ENCODE measurements around the gene ARF1. TPM values are rescaled to one million over a fixed set of nuclear protein-coding genes. Genes with fewer than 3 reads are reported as not detected.

The ARF1 gene
- total RNA-seq, 1 experiment from 2014 or later = 144 TPM

DNA sequence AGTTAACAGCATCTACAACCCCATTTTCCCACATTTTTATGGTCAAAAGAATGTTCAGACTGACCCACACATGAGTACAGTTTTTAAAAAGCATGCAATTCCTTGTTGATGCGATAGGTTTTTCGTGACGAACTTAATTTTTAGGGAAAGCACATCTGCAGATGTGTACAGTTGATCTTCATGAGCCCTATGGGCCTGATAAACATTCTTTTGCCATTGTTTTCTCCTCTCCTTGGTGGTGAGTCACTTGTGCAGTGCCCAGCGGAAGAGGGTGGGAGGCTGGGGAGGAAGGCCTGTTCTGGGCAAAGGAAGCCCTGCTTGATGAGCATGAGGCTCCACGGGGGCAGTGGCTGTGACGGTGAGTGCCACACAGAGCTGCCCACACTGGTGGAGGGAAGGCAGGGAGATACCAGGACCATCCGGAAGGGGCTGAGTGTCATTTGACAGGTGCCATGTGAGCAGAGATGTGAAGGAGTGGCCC lies 5.3 kb downstream of the ARF1 start:
- peak; percentile 83 for DNase-seq (ENCODE audit: low read depth)

GRCh38 chr1:228088586-228089498 lies 6.3 kb downstream of the ARF1 start:
- DNase-seq (ENCODE audit: low read depth) = no peak

GRCh38 chr1:228089519-228090380 lies 7.2 kb downstream of the ARF1 start:
- DNase-seq (ENCODE audit: low read depth) = no peak

DNA sequence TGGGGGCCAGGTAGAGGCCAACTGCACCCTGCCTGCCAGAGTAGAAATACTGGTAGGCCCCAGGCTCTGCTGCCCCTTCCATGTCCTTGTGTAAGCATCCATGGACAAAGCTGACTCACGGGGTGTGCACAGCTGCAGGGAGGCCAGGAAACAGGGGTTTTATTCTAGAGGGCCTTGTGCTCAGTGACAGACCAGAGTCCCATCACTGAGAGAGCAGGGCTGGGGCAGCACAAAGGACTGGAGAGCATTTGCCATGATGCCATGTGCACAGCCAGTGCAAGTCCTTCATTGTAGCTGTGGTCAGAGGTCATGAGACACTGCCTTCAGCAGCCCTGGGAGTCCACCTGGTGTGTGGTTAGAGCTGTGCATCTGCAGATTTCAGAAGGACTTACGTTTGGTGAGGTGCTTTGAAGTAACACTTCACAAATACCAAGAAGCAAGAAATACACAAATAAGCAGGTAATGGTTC lies 8.1 kb downstream of the ARF1 start:
- no peak for DNase-seq (ENCODE audit: low read depth)

GRCh38 chr1:228091084-228091483 lies 8.6 kb downstream of the ARF1 start:
- no peak for DNase-seq (ENCODE audit: low read depth)

- no peak for DNase-seq (ENCODE audit: low read depth)
Measured at GRCh38 chr1:228092342-228093049, 10.0 kb downstream of the ARF1 start.

DNA sequence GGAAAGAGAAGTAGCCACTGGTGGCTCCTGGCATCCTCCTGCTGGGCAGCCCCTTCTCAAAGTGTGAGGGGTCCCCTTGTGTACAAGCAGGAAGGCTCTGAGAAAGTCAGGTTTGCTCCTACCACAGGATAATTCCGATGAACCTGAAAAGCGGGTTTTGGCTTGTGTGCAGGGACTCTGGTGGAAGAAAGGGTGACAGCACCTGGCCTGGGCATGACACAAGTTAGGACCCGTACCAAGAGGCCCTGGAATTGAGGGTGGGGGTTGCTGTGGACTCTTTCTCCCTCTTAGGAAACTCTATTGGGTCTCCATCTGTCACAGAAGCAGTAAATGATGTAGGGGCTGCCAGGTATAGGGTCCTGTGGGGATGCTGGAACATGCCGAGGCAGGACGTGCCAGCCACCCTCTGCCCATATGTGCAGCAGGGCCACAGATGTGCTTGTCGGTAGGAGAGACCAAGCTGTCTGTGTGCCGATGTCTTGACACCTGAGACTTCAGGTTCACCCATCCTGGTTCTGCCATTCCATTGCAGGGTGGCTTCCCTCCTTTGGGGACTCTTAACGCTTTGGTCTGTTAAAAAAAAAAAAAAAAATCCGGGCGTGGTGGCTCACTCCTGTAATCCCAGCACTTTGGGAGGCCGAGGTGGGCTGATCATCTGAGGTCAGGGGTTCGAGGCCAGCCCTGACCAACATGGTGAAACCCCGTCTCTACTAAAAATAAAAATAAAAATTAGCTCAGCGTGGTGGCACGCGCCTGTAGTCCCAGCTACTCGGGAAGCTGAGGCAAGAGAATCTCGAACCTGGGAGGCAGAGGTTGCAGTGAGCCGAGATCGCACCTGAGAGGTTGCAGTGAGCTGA lies 10.8 kb downstream of the ARF1 start:
- no peak for DNase-seq (ENCODE audit: low read depth)

DNA sequence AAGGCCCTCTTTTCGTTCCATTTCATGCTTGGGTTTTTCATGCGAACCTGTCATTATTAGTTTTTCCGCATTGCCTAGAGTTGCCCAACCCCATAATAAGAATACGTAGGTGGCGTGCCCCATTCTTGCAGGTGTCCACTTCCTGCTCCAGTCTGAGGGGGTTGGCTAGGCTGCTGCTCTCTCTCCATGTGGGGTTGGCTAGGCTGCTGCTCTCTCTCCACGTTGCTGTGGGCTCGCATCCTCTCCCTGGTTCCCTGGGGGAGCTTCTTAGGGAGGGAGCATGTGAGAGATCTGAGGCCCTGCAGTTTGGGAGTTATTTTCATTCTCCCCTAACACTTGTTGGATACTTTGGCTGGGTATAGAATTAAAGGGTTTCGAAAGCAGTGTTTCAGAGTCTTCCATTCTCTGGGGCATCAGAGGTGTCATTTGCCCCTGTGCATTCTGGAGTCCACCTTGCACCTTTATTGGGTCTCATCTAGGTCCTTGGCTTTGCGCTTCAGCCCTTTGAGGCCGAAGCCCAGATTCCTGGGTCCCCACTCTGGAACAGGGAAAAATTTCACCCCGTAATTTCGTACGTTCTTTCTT lies 12.0 kb downstream of the ARF1 start:
- no peak for DNase-seq (ENCODE audit: low read depth)

DNA sequence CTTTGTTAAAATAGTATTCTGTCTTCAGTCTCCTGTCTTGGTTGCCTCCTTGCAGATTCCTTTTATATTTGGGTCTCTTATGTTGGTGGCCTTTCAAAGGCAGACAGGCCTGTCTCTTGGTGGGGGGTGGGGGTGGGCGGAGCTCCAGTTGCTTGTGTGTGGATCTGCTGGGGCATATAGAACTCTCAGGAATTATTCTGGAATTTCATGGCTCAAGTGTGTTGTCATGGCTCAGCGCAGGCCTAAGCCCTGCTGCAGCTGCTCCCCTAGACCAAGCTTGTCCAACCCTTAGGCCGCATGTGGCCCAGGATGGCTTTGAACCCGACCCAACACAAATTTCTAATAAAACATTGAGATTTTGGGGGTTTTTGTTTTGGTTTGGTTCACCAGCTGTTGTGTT lies 12.7 kb downstream of the ARF1 start:
- DNase-seq (ENCODE audit: low read depth) = no peak

DNA sequence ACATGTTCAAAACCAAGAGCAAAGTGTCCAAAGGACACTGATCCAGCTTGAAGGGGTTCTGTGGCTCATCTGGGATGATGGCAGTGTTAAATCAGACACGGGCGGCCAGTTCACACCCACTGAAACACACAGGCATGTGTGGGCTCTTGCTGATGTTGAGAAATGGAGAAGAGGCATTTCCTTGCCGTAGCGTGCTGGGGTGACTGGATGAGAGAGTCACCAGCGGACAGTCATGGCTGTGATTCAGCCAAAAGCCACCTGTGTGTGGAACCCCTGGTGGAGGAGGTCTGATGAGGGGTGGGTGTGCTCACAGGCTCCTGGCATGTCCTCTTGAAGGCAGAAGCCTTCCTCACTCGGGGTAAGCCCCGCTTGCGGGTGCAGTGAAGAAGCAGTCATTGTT lies 13.4 kb downstream of the ARF1 start:
- no peak for DNase-seq (ENCODE audit: low read depth)

DNA sequence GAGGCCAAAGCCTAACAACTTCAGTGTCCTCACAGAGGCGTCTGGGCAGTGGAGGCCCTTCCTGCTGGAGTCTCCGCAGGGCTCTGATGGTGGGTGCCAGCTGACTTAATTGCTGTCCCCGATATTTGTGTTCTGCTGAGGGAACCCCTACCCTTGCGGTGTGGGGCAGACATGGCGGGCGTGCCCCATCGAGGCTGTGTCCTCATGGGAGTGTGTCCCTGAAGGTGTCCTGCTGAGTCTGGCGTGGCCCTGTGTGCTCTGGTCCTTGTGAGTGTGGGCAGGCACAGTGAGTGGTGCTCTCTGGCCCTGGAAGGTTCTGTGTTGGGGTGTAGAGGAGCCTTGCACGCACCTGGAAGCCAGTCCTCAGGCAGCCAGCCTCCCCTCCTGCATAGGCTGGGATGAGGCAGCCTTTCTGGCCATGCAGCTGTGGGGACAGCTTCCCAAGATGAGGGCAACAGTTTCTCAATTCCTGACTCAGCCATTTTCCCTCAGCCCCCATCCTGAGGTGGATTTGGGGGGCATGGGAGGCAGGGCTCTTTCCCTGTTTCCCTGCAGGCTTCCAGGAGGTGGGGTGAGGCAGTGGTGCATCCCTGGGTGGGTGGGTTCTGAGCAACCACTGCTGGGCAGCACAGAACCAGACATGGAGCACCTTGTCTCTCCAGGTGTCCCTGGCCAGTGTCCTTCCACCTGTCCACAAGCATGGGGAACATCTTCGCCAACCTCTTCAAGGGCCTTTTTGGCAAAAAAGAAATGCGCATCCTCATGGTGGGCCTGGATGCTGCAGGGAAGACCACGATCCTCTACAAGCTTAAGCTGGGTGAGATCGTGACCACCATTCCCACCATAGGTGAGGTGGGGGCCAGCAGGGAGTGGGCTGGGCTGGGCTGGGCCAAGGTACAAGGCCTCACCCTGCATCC lies 14.2 kb downstream of the ARF1 start:
- DNase-seq (ENCODE audit: low read depth) = peak; percentile 1

- DNase-seq (ENCODE audit: low read depth) = no peak
Measured at GRCh38 chr1:228097333-228098081, 15.0 kb downstream of the ARF1 start.

DNA sequence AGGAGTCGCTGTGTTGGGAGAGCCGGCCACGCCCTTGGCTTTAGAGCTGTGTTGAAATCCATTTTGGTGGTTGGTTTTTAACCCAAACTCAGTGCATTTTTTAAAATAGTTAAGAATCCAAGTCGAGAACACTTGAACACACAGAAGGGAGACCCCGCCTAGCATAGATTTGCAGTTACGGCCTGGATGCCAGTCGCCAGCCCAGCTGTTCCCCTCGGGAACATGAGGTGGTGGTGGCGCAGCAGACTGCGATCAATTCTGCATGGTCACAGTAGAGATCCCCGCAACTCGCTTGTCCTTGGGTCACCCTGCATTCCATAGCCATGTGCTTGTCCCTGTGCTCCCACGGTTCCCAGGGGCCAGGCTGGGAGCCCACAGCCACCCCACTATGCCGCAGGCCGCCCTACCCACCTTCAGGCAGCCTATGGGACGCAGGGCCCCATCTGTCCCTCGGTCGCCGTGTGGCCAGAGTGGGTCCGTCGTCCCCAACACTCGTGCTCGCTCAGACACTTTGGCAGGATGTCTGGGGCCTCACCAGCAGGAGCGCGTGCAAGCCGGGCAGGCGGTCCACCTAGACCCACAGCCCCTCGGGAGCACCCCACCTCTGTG lies 15.9 kb downstream of the ARF1 start:
- no peak for DNase-seq (ENCODE audit: low read depth)

- no peak for DNase-seq (ENCODE audit: low read depth)
Measured at GRCh38 chr1:228099331-228099732, 16.8 kb downstream of the ARF1 start.

- DNase-seq (ENCODE audit: low read depth) = no peak
Measured at GRCh38 chr1:228100822-228101613, 18.5 kb downstream of the ARF1 start.

DNA sequence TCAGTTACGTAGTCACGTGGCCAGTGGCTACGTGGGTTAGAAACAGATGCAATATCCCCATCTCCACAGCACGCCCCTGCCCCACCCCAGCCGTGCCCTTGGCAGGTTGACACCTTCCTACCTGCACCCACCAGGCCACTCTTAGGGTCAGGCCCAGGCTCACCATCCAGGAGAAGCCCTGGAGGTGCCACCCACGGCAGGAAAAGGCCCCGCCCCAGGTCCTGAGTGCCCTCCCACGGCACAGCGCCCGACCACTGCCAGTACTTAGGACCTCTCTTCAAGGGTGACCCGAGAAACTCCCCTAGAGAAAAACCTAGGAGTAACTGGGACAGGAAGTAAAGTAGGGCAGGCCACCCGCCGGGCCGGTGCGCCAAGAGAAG lies 19.1 kb downstream of the ARF1 start:
- no peak for DNase-seq (ENCODE audit: low read depth)

DNA sequence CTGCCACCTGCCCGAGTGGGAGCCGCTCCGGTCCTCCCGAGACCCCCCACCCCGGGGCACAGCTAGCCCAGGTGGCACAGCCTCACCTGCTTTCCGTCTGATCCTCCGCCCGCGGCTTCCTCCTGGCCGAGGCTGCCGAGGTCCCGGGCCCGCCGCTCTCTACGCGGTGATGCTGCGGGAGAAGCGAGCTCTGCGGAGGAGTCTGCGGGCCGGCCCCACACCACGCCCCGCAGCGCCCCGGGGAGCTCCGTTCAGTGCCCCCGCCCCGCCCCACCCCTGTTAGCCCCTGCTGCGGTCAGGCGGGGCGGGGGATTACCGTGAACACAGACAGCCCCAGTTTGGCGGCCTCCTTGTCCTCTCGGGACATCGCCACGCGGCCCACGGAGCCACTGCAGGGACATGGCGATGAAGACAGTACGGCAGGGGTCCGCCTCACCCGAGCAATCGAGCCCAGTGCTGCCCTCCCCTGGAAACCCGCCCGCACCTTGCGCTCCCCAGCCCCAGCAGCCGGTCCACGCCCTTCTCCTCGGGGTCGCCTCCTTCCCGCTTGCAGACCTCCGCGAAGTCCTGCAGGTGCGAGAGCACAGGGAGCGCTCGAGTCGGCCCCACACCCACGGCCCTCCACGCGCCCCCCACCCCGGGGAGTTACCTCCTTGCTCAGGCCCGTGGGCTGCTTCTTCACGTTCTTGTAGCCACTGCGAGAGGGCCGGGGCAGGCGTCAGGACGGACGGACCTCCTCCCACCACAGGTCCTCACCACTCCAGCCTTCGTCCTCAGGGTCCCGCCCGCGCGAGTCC lies 19.7 kb downstream of the ARF1 start:
- DNase-seq (ENCODE audit: low read depth) = peak; percentile 64

Measured in Daoy (cell line).